HCT116 (cell line): ENCODE results near the gene TRRAP.

Experiments used
- CTCF ChIP-seq, 3 experiments: fragments of 200-600 bp in 1 of 3; sonication (generic) in 1 of 3; IDR thresholded peaks in 2 of 3; conservative IDR thresholded peaks in 1 of 3; 2 replicates each; pipeline ENCODE4 v1.5.1; 2012 to 2017; ENCODE audit warnings: low read depth in 2 of 3, low read length in 2 of 3, antibody characterized with exemption in 1 of 3, borderline replicate concordance in 1 of 3, control low read depth in 1 of 3, mild to moderate bottlenecking in 1 of 3, mixed read lengths in 1 of 3, mixed run types in 1 of 3, moderate library complexity in 1 of 3; ENCODE audit not compliant: insufficient read depth in 1 of 3
- EZH2 ChIP-seq: fragments of 200-600 bp; sonication (generic); IDR thresholded peaks from 2 replicates; pipeline ENCODE4 v1.6.1; 2017; ENCODE audit warnings: antibody characterized with exemption, mixed run types
- JUND ChIP-seq: IDR thresholded peaks from 2 replicates; pipeline ENCODE4 v1.6.1; 2012
- MAX ChIP-seq: IDR thresholded peaks from 2 replicates; pipeline ENCODE4 v1.6.1; 2012
- SIN3A ChIP-seq: IDR thresholded peaks from 2 replicates; pipeline ENCODE4 v1.6.1; 2012; ENCODE audit warnings: low read depth

- TF ChIP-seq MAX (no peak), CTCF (IDR thresholded peaks at IDR 0.05 in 2 of 3, conservative IDR thresholded peaks at IDR 0.05 in 1 of 3; ENCODE audit: borderline replicate concordance in 1 of 3, insufficient read depth in 1 of 3, low read depth in 2 of 3, low read length in 2 of 3) (no peak), SIN3A (no peak), EZH2 (no peak), JUND (no peak)
Observed at GRCh38 chr7:99001482-99002147, 123.3 kb downstream of the TRRAP start.
